ENCODE data around the gene ZFR2. TPM values are rescaled to one million over a fixed set of nuclear protein-coding genes. Genes with fewer than 3 reads are reported as not detected.

ZFR2 gene
- total and polyA plus RNA-seq, 2 of the 8 experiments (the other 6 are each of a cell fraction or from before 2014, with no cell fraction given), result 14.5 to 28.4 TPM

DNA sequence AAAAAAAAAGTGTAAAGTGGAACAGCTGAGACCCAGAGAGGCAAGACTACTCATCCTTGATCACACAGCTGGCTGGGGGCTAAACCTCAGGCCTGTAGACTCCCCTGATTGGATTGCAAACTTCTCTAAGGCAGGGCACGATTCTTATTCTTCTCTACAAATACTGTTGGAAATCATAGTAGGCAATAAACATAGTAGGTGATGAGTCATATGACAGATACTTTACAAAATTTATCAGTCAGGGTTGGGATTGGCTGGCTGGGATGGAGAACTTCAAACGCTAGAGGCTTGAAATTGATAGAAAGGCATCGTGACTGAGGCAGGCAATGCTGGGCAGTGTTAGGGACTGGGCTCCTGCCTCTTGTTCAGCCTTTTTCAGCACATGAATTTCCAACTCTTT lies 76.7 kb downstream of the ZFR2 start:
- Histone ChIP-seq H3K23ac (ENCODE audit: insufficient read length) (no peak overlapping the region), H4K8ac (ENCODE audit: extremely low read depth, insufficient read depth, low read length) (no peak overlapping the region), H2BK12ac (ENCODE audit: low read depth, low read length) (no peak overlapping the region), H3K27me3 (replicated peaks in 1 of 4; ENCODE audit: control insufficient read depth in 3 of 4, extremely low read depth in 1 of 4, insufficient read depth in 3 of 4, low read length in 3 of 4) (peaks cover 0 to 3% (median 0%) of the 10 kb centered on the region in 4 experiments; a peak in 1 of 7 replicates), H2BK15ac (ENCODE audit: low read length) (no peak overlapping the region), H3K79me1 (ENCODE audit: low read depth, low read length) (no peaks in the 10 kb centered on the region), H3K4me1 (replicated peaks in 1 of 4; ENCODE audit: control insufficient read depth in 3 of 4, insufficient read depth in 4 of 4, low read length in 3 of 4) (no peaks in the 10 kb centered on the region), H3K4ac (replicated peaks; ENCODE audit: insufficient read length, low read depth, low read length) (no peak overlapping the region), H3K9me3 (ENCODE audit: insufficient read depth in 2 of 2, low read depth in 1 of 2, low read length in 1 of 2) (peaks cover 4 to 10% of the 10 kb centered on the region in 2 experiments; a peak in 2 of 4 replicates), H3K56ac (replicated peaks; ENCODE audit: insufficient read length, low read depth, low read length) (no peak overlapping the region), H3K23me2 (ENCODE audit: low read depth, low read length) (no peaks in the 10 kb centered on the region), H3K36me3 (ENCODE audit: control insufficient read depth in 2 of 4, insufficient read depth in 4 of 4, low read length in 3 of 4) (no peaks in the 10 kb centered on the region), H3K18ac (ENCODE audit: extremely low read depth, low read length) (no peak overlapping the region), H3K4me3 (ENCODE audit: extremely low read depth in 1 of 4, insufficient read depth in 2 of 4, low read depth in 3 of 4, low read length in 4 of 4) (no peak overlapping the region), H2AFZ (ENCODE audit: low read length) (no peak overlapping the region), H4K20me1 (replicated peaks in 1 of 2; ENCODE audit: control insufficient read depth in 1 of 2, insufficient read depth in 2 of 2, low read length in 2 of 2) (no peaks in the 10 kb centered on the region), H3K14ac (ENCODE audit: insufficient read length) (no peak overlapping the region), H4K91ac (replicated peaks; ENCODE audit: insufficient read length, low read length) (no peak overlapping the region), H2AK5ac (ENCODE audit: low read depth, low read length) (no peak overlapping the region), H3K27ac (ENCODE audit: low read depth, low read length) (no peak overlapping the region), H3K79me2 (ENCODE audit: control insufficient read depth in 1 of 2, insufficient read depth in 2 of 2, low read length in 2 of 2) (no peaks in the 10 kb centered on the region), H3K9ac (replicated peaks in 1 of 4; ENCODE audit: extremely low read depth in 1 of 4, low read depth in 3 of 4, low read length in 3 of 4) (no peak overlapping the region), H2BK20ac (ENCODE audit: low read length) (no peak overlapping the region), H4K5ac (ENCODE audit: insufficient read length, low read depth, low read length) (no peak overlapping the region), H3K4me2 (ENCODE audit: insufficient read depth in 1 of 2, low read depth in 2 of 2, low read length in 2 of 2) (no peak overlapping the region), H2BK5ac (ENCODE audit: low read depth, low read length) (no peak overlapping the region), H2BK120ac (replicated peaks; ENCODE audit: low read depth, low read length) (no peak overlapping the region)
- DNase-seq (ENCODE audit: low read depth in 1 of 2, low spot score in 2 of 2), result no peak
- TF ChIP-seq TBP (IDR thresholded peaks at IDR 0.05; ENCODE audit: low read depth, low read length) (no peak), BACH1 (IDR thresholded peaks at IDR 0.05; ENCODE audit: low read length) (no peak), CBX8 (IDR thresholded peaks at IDR 0.05; ENCODE audit: borderline replicate concordance, low read depth, low read length) (no peak), KDM1A (IDR thresholded peaks at IDR 0.05; ENCODE audit: borderline replicate concordance, low read length) (no peak), RBBP5 (IDR thresholded peaks at IDR 0.05; ENCODE audit: borderline replicate concordance, low read depth, low read length) (no peak), SP2 (IDR thresholded peaks at IDR 0.05; ENCODE audit: low read length) (no peak), KDM4A (IDR thresholded peaks at IDR 0.05; ENCODE audit: low read depth, low read length, severe bottlenecking) (no peak), CREB1 (IDR thresholded peaks at IDR 0.05) (no peak), NRF1 (IDR thresholded peaks at IDR 0.05; ENCODE audit: low read depth, low read length) (no peak)
- TF ChIP-seq, protein P1, sequence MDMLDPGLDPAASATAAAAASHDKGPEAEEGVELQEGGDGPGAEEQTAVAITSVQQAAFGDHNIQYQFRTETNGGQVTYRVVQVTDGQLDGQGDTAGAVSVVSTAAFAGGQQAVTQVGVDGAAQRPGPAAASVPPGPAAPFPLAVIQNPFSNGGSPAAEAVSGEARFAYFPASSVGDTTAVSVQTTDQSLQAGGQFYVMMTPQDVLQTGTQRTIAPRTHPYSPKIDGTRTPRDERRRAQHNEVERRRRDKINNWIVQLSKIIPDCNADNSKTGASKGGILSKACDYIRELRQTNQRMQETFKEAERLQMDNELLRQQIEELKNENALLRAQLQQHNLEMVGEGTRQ (IDR thresholded peaks at IDR 0.05; ENCODE audit: low read length), result no peak
- 90% methylated on average over 3 of the region's 3 CpGs; no CpG with 5 or more reads in 1 of the 2 experiments for WGBS, 2 experiments (ENCODE audit: extremely low coverage in 1 of 2, insufficient coverage in 1 of 2, insufficient read length in 1 of 2, insufficient replicate concordance in 2 of 2, low coverage in 1 of 2, low lambda C conversion rate in 2 of 2, missing lambda C conversion rate in 1 of 2)
- ChIA-PET POLR2A (ENCODE audit: partially characterized antibody) (no interaction called here), CTCF (ENCODE audit: partially characterized antibody) (interaction anchor here (0.8 kb wide), 1 partner anchor 14 kb away, joined by 3 read pairs; no protein-coding TSS in a partner anchor)
- FAIRE-seq, result no peak

Data from H1 (cell line).